Embryonic facial prominence (tissue), 1 donor: ENCODE measurements around the gene RIPPLY1.
"Not testable (repeated sequence)": the region's sequence is repeated elsewhere in the genome, so short reads cannot be mapped to it uniquely, and the experiment has no call there.

Source experiments
- DNase-seq: peaks from one replicate; pipeline ENCODE4 v3.0.0-alpha.2; 2016; ENCODE audit errors: extremely low spot score

RIPPLY1 gene

DNA sequence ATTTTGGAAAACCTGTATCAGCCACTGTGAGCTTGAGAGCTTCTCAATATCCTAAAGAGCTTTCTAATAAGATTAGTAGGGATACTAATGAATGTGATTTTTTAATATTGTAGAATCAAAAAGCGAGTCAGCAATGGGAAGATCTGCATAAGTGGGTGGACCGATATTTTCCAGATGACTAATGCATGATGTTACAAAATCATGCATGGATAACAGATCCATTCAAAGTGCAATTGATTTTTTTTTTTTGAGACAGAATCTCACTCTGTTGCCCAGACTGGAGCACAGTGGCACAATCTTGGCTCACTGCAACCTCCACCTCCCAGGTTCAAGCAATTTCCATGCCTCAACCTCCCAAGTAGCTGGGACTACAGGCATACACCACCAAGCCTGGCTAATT is 9.7 kb upstream of the RIPPLY1 start:
- no peak for DNase-seq

DNA sequence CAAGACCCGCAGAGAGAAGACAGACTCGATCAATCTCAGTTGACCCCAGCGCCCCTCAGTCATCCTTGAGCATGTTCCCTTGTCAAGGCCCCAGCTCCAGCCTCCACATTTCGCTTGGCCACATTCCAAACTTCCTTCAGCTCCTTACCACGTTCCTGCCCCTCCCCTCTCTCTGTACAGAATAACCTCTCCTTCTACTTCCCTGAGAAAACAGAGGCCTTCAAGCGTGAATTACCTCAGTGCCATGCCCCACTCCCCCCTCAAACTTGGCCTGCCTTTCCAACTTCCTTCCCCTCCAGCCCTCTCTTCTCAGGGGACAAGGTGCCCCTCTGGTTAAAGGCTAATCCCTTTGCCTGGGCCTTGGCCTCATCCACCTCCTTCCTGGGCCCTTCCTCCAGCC is 3.2 kb upstream of the RIPPLY1 start:
- no peak for DNase-seq

DNA sequence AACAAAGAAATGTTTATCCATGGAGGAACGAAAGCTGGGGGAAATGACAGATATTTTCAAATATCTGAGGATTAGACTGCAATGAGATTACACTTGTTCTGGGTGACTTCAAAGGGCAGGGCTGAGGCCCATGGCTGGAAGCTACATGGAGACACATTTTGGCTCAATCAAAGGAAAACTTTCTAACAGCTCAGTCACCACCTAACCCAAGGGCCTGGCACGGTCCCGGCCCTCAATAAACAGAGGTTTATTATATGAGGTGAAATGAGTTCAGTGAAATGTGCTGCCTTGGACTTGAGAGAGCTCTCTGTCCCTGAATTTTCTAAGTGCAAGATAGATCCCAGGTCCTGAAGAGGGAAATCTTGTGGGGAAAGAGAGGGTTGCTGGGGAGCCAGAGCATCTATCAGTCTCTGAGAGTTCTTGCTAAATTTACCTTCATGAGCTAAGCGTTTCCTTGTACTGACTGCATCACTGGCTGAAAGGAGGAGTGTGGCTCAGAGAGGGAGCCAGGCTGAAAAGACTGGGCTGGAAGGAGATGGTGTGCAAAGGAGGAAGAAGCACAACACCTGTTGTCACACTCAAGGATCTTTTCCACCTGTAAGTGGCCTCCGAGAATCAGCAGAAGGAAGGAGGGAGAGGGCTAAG is 2.0 kb upstream of the RIPPLY1 start:
- no peak for DNase-seq

DNA sequence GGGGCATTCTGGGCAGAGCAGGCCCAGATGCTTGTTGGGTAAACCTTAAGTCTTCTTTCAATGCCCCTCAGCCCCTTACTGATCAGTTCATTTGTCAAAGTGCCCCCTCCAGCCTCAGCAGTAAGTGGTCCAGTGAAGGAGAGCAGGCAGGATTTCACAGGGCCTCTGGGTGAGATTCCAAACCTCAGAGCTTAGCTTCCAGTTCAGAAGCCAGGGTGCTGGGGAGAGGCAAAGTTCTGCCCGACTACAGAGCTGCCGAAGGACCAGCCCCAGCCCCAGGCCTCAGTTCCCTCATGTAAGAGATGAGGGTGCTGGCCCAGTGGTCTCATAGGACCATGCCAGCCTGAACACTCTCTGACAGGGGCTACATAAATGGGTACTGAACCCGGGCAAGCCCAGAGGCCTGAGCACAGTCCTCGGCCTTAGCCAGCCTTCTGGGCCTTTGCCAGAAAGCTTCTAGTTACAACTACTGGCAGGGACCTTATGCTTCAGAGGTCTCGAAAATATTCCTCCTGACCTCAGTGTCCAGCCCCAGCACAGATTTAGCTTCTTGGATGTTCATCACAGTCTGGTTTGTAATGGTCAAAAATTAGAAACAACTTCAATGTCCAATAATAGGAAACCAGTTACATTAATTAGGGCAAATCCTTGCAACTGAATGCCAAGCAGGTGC is 851 bp upstream of the RIPPLY1 start:
- no peak for DNase-seq

GRCh38 chrX:106902684-106903083 is 457 bp downstream of the RIPPLY1 start:
- DNase-seq, result no peak

DNA sequence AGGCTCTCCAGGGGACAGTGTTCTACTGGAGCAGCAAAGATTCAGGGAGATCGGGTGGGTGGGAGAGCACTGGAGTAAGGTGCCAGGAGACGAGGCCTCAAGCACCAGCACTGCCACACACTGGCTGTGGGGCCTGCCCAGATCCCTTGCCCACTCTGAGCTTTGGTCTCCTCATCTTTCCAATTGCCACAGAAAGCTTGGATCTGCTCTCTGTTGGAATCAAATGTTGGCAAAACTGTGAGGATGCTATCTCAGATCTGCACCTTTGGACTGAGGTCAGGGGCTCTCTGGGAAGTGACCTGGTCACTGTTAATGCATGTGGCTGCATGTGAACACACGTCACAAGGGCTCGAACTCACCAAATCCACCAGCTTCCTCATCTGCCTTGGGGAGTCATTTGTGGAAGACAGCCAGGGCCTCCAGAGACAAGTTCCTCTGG is 1.3 kb downstream of the RIPPLY1 start:
- DNase-seq, result no peak

GRCh38 chrX:106901341-106901740 is 1.8 kb downstream of the RIPPLY1 start:
- DNase-seq, result no peak

GRCh38 chrX:106899841-106900240 is 3.3 kb downstream of the RIPPLY1 start:
- DNase-seq, result no peak

- DNase-seq, result no peak
Observed at GRCh38 chrX:106899276-106899675, 3.9 kb downstream of the RIPPLY1 start.

DNA sequence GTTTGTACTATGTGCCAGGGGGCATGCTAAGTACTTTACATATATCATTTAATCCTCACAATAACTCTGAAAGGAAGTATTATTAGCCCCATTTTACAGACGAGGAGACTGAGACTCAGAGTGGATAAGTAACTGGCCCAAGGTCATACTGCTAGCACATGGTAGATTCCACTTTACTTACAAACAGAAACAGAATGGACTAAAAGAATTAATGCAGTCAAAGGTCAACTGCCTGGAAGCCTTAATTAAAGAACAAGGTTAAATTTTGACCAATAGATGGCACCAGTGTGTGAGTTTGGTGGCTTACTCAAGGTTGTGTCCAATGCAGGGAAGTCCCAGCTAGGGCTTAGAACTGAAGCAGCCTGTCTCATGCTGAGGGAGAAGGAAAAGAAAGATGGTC is 4.7 kb downstream of the RIPPLY1 start:
- no peak for DNase-seq

GRCh38 chrX:106897259-106897658 is 5.9 kb downstream of the RIPPLY1 start:
- DNase-seq, result no peak

DNA sequence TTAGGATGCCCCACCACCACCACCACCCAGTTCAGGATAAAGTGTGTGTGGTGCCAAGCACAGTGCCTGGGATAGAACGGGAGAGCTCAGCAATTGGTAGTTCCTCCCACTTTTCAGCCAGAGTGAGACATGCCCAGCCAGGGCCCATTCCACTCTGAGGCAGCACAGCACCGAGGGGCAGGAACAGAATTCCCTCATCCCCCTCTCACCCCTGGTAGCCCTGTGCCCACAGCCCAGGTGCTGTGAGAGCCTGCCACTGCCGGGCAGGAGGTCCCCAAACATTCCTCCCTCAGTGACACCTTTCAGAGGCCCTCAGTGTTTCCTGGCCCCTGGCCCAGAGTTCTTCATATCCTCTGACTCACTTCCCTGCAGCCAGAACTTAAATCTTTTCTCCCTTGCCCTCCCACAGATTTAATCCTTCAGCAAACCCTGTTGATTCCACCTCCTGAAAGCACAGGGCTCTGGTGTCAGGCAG is 8.1 kb downstream of the RIPPLY1 start:
- no peak for DNase-seq

DNA sequence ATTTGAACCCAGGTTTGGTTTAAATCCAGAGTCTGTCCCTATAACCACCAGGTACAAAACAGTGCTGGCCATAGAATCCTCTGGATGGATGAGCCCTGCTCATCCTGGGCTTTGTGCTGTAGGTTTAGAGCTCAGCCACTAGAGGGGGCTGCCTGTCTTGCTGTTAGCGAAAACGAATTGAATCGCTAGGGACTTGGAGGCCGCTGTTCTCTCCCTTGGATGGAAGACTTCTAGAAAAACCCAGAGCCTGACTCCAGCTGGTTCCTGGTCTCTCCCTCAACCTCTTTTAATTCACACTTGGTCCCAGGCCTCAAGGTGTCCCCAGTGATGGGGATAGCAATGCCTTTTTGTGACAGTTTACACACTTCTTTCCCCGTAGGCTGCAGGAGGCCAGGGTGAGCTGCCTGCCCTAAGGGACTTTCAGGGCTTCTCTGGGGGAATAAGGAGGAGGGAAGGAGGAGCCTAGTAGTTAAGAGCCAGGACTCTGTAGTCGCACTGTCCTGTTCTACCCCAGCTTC is 8.7 kb downstream of the RIPPLY1 start:
- DNase-seq, result peak; percentile 16

- no peak for DNase-seq
Observed at GRCh38 chrX:106891762-106892460, 11.2 kb downstream of the RIPPLY1 start.

DNA sequence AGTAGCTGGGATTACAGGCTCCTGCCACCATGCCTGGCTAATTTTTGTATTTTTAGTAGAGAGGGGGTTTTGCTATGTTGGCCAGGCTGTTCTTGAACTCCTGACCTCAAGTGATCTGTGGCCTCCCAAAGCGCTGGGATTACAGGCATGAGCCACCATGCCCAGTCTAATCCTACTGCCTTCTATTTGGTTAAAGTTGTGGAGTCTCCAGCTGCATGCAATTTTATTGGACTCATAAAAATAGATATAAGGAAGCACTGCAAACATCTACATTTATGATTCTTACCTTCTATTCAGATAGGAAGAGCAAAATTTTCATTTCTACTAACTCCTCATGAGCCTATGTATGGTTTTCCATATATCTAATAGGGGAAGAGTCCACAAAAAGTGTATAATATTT is 13.7 kb downstream of the RIPPLY1 start:
- DNase-seq, result no peak

DNA sequence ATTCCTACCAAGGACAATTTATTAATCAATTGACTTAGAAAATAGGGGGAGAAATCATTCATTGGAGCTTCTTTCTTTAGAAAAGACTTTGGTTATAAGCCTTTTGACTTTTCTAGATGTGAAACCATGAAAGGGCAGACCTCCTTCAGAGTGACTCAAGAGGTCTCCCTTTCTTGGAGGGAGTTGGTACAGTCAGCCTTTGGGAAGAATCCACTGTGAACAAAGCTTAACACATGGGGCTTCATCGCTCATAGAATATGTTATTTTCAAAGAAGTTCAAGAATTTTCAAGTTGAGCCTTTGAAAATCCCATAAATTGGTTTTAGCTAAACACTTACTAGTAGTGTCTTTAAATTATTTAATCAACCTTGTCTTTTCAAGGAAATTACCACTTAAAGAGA is 28.0 kb downstream of the RIPPLY1 start:
- DNase-seq, result no peak

- DNase-seq, result no peak
Observed at GRCh38 chrX:106874075-106874474, 29.1 kb downstream of the RIPPLY1 start.

DNA sequence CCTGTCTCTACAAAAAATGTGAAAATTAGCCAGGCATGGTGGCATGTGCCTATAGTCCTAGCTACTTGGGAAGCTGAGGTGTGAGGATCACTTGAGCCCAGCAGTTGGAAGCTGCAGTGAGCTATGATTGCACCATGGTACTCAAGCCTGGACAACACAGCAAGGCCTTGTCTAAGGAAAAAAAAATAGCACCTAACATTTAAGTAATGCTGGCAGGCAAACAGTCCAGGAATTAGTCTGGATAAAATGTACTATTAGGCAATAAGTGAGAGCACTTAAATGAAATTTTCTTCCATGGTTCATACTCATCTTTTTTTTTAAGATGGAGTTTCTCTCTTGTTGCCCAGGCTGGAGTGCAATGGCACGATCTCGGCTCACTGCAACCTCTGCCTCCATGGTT is 30.3 kb downstream of the RIPPLY1 start:
- DNase-seq, result not testable (repeated sequence)

DNA sequence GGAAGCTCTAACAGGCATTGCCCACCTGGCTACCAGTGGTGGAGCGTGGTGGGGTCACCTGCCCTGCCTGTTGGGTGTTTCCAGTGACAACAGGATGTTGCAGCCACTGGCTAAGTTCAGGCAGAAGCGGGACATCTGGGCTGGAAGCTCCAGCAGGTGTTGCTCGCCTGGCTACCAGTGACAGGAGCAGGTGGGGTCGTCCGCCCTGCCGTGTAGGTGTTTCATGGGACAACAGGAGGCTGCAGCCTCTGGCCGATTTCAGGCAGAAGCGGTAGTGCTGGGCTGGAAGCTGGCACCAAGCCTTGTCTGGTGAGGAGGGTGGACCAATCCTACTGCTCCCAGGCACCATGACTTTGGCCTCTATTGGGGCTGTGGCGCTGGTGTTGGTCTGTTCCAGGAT is 39.4 kb downstream of the RIPPLY1 start:
- no peak for DNase-seq

DNA sequence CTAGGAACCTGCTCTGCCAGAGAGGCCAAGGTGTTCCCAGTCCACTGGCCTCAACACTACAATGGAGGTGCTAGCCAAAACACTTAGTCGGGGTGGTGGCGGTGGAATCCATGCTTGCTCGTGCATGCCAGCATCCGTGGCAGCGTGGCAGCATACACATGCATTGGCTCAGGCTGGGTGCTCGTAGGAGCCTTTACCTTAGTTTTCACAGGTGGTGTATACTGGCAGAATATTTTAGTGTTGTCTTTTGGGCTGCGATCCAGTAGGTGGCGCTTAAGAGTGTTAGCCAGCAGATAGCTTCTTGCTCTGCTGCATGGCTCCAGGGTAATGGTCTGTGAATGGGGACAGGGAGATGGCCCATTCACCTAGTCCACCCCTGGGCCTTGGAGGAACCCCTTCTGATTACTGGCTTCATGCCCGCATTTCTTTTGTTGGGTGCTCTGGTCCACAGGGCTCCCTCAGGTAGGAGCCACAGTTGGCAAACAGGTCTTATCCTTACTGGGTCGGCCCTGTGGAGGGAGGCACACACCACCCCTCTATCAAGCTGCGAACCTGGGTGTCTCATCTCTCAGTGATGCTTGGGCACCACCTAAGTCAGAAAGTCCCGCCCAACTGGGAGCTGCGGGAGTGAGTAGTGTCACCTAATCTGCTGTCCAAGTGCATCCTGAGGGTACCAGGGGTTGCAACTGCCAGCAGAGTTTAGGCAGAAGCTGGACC is 40.0 kb downstream of the RIPPLY1 start:
- DNase-seq, result no peak
